ENCODE results near the gene PKNOX2.

The PKNOX2 gene

DNA sequence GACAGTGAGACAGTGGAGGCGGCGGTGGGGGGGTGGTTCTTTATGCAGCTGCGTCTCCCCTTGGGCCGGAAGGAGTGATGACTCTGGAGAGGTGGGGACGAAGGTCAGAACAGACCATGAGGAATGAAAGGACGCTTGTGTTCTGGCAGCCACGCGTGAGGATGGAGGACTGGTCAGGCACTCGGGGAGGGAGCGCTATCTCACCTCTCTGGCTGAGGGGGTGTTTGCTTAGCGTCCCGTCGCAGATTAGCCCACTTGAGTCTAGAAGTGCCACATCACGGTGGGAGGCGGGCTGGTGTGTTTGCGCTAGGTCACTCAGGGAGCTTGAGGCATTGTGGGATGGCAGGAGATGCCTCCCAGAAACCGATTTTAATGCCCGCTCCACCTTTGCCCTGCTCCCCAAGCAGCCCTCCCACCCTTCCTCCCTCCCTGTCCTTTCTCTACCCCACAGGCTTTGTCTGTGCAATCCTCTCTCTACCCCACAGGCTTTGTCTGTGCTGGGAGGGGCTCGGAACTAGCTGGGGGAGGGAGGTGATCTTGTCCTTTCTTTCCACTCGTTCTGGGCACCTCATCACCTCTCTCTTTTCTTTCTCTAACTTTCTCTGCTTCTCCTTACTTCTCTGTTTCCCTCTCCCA, 97.8 kb downstream of the PKNOX2 start:
- DNase-seq (ENCODE audit: low read depth) = no peak

DNA sequence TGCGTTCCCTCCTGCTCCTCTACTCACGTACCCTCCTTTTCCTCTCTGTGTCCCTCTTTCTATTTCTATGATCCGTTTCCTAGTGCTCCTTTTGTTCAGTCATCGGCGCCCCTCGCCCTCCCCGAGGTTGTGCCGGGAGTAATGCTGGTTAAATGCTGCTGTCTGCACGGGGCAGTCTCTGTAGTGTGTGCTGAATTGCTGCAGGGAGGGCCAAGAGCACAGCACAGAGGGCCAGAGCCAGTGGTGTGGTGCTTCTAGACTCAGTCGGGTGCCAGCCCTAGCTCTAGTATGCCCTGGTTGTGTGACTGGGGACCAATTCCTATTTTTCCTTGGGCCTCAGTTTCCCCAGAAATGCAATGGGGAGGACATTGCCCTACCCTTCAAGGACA, 98.3 kb downstream of the PKNOX2 start:
- DNase-seq (ENCODE audit: low read depth) = no peak

DNA sequence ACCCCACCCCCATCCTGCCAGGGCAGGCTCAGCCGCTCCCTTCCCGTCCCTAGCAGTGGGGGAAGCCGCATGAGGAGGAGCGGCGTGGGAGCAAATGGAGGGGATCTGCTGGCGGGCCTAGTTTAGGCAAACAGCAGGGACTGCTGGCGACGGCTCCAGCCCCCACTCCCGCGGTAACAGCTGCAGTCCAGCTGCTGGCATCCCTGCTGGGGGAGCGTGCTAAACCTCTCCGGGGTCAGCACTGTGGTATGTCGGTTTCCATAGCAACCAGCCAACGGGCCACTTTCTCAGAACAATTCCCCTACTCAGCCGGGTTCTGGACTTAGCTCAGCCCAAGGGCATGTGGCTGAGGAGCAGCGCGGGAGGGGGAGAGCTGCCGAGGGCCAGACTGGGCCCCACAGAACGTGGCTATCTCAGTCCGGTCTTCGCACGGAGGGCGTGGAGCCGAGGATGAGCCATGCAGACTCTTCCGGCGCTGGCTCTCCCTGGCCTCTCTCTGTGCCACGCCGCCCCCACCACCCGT, 98.8 kb downstream of the PKNOX2 start:
- no peak for DNase-seq (ENCODE audit: low read depth)

DNA sequence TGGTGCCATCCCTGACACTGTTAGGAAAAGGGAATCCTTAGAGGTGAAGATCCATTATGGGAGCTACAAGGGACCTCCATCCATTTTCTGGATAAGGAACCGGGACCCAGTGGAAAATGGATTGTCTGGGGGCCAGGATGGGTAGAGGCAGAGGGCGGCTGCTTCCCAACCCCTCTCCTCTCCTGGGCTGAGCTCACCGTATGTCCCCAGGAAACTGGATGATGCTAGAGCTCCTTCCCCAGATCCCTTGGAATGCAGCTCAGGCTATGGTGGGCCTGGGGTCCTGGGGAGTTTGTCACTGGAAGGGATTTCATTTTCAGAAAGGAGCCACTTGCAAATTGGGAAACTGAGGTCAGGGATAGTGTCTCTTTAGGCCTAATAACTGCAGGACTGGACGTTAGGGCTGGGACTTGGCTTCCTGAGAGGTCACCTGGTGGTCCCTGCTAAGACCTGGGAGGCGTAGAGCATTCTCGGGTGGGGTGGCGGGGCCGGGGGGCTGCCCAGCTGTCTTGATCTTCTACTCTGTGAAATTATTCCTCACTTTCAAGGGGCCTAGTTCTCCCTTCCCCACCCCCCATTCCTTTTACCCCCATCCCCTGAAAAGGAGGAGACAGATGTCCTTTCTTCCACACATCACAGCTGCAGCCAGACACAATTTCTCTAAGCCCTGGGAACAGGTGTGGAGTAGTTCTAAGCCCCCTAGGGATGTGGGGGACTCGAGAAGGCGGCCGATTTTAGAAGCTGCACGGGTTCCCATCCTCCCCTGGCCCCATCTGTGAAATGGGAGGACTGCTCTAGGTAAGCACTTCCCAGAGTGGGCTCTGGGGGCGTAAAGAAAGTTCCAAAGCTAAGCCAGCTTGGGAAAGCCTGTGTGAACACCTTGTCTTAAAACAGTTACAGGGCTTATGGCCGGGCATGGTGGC, 99.8 kb downstream of the PKNOX2 start:
- no peak for DNase-seq (ENCODE audit: low read depth)

DNA sequence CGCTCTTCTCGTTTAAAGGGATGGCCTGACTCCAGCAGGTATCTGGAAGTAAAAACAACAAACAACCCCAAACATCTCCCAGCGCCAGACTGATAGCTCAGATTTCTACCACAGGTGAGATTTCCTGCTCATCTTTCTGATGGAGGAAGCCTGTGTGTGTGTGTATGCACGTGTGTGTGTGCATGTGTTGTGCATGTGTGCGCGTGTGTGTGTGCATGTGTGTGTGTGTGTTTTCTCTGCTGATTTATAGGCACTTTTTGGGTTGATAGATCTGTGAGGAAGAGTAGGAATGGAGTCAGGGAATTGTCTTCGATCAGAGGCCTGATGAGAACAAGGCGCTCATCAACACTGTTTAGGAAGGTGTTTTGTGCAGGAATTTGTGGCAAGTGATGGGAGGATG, 103.0 kb downstream of the PKNOX2 start:
- no peak for DNase-seq (ENCODE audit: low read depth)

DNA sequence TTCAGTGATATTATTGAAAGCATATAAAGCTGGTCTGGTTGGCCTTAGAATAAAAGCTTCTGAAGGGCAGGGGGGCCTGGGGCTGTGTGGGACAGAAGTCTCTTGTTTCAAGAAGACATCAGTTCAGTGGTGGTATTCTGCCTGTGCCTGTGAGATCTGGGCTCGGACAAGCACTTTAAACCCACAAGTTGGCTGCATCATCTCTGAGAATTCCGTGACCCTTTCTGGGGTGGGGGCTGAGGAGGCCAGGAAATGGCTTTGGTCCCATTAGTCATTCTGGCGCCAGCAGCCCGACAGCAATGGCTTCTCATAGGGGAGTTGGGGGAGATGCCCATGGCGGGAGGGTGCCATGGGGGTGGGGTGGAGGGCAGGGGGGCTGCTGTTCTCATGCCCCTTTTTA, 104.1 kb downstream of the PKNOX2 start:
- no peak for DNase-seq (ENCODE audit: low read depth)

DNA sequence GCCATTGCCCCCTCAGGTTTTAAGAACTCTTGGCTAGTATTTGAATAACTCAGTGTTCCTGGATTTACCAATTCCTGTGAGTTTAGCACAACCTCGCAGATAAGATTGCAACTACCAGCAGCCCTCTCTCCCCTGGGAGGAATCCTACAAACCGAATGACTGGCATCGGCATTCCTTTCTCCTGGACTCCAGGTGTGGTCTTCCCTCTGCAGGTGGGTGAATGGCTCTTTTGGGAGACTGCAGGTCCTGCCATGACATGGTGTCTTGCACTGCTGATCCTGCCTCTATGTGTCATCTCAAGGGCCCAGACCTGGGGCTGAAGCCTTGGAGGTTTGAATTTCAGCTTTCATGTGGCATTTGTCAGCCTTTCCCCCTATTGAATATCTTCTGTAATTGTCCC, 105.6 kb downstream of the PKNOX2 start:
- DNase-seq (ENCODE audit: low read depth) = no peak

DNA sequence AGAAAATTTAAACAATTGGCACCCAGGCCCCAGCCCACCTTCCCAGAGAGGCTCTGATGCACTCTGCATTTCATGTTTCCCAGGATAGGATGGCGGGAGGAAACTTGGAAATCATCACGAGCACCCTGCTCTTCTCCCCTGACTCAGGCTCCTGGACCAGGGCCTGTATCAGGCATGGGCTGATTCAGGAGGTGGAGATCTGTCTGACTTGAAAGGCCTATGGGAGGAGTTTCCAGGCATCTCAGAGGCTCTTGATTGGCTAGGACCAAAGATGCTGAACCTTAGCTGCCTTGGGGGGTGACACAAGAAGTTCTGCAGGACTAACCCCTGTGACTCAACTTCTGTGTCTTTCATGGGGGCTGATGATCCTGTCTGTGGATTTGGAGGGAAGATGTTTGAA, 106.2 kb downstream of the PKNOX2 start:
- DNase-seq (ENCODE audit: low read depth) = no peak

DNA sequence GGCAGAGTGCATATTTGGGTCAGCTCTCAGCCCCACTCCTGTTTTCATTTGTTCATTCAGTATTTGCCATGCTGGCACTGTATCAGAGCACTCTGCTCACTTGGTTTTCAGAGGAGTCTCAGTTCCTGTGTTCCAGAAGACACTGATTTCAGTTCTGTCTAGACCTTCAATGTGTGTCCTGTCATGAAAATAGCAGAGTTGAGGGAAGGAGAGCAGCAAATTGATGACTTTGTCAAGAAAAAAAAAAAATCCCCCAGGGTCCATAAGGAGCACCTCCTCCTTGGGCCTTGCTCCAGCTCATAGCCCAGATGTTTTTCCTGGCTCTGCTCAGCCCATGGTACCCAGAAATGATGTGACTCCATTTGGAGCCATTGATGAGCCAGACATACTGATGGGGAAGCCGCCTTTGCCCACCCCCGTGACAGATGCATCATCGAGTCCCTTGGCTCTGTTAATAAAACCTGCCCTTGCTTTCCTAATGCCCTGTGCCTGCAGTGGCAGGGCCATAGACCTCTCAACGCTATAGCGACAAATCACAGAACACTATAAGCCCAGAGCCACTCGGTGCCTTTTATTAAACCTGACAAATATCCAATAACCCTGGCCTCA, 107.0 kb downstream of the PKNOX2 start:
- DNase-seq (ENCODE audit: low read depth) = no peak

DNA sequence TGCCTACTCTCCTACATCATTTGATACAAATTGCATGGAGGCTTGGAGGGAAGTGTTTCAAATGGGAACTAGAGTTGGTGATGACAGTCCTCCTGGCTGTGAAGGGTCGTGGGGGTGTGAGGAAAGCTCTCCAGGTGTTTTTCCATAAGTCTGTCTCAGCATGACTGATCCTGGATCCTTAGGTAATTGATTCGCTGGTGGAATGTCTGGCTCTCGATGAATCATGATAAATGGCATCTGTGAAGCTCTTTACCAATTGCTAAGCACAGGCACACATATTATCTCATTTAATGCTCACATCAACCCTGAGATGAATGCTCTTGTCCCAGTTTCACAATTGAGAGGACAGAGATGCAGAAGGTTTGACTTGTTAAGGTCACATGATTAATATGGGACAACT, 107.5 kb downstream of the PKNOX2 start:
- no peak for DNase-seq (ENCODE audit: low read depth)

DNA sequence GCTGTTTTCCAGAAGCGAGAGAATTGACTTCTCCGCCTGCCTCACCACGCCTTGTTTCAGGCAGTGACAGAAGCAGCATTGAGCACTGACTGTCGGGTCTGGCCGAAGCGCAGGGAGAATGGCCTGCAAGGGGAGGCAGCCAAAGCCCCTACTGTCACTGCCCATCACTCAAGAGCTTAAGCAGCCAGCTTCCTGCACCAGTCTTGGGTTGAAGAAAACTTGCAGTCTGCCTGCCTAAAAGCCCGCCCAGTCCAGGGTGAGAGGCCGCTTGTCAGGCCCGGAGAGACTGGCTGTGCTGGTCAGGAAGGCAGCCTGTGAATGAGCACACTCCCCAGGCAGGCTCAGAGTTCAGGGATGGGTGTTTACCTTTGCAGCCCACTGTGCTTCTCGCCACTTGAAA, 108.3 kb downstream of the PKNOX2 start:
- no peak for DNase-seq (ENCODE audit: low read depth)

DNA sequence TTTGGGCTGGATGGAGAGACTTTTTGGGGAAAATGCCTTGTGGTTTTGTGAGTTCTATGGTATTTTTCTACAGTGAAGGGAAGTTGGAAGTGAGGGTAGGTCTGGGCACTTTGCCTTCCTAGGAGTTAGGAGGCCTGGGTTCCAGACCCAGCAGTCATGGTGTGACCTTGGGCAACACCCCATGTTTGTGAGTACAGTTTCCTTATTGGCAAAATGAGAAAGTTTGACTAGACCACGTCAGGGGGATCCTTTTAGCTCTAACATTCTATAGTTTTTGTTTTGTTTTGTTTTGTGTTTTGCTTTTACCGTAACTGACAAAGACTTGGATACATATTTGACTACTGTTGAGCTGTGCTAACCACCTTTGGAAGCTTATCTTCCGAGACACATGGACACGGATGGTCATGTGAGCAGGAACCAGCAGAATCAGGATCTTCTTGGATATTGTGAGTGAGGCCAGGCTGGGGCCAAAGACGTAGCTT, 109.0 kb downstream of the PKNOX2 start:
- DNase-seq (ENCODE audit: low read depth) = no peak

DNA sequence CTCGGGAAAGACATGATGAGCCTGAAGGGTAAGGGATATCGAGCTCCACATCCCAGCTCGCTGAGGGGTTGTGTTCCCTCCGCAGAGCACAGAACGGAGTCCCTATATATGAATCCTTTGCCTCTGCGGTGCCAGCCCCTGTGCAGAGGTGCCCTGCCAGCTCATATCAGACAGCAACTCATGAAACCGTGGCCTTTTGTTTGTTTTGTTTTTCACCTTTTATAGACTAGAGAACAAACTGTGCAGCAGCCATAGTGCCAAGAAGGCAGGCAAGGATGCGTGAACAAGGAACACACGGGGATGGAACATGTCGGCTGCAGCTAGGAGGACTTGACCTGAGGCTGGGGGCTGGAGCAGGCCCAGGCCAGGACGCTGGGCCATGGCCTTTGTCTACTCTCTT, 109.8 kb downstream of the PKNOX2 start:
- DNase-seq (ENCODE audit: low read depth) = no peak

DNA sequence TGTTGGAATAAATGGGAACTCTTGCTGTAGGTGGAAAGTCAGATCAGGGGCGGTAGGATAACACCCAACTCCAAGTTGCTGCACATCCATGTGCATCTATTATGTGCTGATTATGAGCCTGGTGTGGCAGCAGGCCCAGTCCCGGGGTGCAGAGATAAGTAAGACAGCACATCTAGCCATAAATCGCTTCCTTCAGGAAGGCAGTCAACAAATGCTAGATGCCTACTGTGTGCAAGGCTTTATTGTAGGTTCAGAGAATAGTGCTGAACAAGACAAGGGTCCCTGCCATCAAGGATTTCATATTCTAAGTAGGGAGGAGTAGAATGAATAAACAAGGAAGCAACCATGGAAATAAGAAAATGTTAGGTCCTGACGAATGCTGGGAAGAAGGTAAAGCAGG, 110.2 kb downstream of the PKNOX2 start:
- no peak for DNase-seq (ENCODE audit: low read depth)

DNA sequence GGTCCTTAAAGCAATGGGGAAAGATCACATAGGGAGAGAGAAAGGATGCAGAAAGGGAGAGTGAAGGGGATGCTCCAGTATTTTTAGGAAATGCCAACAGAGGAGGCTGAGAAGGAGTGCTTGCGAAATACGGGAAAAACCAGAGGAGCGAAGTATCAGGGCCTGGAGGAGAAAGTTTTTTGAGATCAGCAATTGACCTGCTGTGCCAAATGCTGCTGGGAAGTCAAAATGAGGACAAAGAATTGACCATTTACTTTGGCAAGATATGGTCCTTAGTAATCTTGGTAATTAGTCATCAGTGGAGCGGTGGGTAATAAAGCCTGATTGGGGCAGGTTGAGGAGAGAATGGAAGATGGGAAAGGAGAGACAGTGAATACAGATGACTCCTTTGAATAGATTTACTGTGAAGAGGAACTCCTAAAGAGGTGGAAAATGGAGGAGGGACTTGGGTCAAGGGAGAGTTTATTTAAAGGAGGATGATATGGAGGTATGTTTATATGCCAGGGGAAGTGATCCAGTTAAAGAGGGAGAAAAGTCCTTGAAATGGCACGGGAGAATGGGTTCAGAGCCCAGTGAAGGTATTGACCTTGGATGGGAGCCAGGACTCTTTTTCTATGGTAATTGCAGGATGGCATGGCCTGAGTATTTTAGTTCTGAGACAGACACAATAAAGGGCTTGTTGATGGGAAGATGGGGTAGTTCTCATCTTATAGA, 111.5 kb downstream of the PKNOX2 start:
- no peak for DNase-seq (ENCODE audit: low read depth)

DNA sequence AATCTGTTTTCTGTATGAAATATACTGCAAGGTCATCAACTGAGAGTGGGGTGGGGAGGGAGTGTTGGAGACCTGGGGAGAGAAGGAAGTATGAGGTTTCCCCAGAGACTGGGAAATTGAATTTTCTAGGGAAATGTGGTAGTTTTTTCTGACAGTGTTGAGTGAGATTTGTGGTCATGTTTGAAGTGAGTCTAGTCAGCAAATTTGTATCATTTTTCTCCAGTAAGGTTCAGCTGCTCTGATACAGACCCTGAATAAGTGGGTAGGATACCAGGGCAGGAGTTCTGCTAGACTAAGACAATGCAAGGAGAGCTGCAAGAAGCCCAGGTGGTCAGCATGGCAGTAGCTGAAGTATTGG, 112.0 kb downstream of the PKNOX2 start:
- no peak for DNase-seq (ENCODE audit: low read depth)

DNA sequence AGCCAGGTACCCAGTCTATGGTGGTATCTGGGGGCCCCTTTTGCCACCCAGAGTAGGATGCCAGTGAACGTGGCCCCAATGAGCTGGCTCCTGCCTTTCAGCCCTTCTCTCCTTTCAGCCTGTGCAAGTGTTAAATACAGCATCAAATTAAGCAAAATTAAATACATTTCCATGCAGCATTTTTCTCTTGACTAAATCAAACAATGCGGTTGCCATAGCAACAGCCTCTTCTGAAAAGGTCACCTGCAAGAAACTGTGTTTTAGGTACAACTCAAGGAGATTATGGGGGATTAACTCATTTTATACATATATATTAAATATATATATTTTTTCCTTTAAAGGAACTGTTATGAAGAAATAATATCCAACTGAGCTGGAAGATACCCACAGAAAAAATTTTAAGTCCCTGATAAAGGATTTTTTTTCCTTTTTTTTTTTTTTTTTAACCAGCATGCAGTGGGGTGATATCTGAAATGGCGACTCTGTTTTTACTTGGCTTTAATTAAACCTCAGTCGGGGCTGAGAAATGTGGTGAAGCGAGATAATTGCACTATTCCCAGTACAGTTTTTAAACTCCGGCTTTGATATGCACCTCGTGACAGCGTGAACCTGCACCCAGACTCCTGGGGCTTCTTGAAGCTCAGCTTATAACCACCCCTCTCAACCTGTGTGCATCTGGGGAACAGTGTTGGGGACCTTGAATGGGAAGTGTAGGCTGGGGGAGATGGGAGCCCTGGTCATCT, 115.3 kb downstream of the PKNOX2 start:
- no peak for DNase-seq (ENCODE audit: low read depth)

DNA sequence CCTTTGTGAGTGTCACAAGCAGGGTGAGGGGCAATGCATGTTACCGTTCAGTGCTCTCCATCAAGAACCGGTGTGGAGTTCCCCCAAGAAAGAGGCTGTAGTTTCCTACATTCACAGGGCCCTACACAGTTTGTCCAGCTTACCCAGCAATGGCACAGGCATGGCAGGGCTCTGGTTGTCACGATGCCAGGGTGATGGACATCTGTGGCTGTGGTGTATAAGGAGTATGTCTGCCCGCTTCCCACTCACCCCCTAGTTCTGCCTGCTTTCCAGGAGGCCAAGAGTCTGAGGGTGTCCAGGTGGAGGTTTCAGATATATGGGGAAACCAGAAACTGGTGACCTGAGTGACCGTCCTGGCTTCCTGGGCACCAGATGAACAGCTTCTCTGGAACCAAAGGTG, 116.1 kb downstream of the PKNOX2 start:
- DNase-seq (ENCODE audit: low read depth) = no peak

DNA sequence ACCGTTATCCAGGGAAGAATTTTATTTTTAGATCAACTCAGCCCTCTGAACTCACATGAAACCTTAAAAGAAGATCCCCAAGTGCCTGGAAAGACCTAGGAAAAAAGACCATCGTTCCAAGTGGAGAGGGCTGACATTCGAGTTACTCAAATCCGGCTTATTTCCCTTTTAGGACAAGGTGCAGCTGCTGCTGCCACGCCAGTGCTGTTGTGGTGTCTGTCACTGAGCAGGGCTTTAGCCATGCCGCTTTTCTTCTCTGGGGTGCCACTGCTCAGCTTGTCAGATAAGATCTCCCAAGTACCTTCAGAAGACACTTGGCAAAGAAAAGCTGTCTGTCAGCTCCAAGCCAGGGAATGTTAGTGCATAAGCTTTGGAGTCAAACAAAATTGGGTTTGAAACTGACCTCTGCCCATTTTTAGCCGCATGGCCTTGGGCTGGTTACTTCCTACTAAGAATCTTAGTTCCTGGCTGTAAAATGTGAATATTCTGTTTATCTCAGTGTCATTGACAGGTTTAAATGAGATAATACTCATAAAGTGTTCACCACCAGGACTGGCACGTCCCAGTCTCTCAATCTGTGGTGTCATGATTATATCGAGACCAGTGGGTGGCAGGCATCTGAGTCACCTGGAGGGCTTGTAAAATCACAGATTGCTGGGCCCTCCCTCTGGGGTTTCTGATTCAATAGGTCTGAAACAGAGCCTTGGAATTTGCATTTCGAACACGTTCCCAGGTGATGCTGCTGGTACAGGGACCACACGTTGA, 117.5 kb downstream of the PKNOX2 start:
- no peak for DNase-seq (ENCODE audit: low read depth)

DNA sequence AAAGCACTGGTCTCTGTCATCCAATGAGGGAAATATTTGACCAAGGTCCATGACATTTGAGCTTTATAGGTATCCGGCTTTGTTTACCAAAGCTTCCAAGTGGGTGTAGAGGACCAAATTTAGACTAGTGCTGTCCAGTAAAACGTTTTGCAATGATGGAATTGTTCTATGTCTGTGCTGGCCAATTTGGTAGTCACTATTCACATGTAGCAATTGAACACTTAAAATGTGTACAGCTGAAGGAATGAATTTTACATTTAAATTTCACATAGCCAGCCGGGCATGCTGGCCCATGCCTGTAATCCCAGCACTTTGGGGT, 118.0 kb downstream of the PKNOX2 start:
- no peak for DNase-seq (ENCODE audit: low read depth)

DNA sequence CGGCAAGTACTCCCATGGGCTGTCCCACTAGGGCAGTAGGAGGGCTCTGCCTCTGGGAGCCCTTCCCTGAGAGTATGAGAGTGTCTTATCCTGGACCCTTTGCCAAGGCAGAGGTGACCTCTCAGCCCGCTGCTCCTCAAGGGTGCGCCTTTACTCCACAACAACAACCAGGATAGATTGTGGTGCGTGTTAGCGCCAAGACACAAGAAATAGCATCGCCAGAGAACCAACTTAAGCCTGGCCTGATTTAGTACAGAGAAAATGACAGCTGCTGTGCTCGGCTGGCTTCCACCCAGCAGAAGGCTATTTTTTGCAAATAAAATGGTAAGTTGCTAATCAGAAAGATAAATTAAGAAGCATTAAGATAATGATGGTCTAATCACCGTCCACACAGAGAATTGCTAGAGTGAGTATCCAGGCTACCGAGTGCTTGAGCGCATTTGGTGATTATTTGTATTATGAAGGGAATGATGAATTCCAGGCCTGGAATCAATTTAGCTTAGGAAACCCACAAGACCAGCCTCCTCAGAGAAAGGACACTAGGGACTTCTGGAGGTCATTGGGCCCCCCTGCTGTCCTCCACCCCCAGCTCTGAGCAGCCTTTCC, 119.8 kb downstream of the PKNOX2 start:
- no peak for DNase-seq (ENCODE audit: low read depth)
